Stimulated activated CD4-positive, alpha-beta T cell treated with anti-CD3 and anti-CD28 coated beads, Interleukin-2, amount 100 ng/mL, for 4 hours (primary cell): ENCODE results near the gene FASTK.
"Not testable (repeated sequence)": the region's sequence is repeated elsewhere in the genome, so short reads cannot be mapped to it uniquely, and the experiment has no call there.

Experiments used
- DNase-seq: peaks from one replicate; pipeline ENCODE4 v3.0.0-alpha.2; 2020; ENCODE audit warnings: low read depth

Gene FASTK

DNA sequence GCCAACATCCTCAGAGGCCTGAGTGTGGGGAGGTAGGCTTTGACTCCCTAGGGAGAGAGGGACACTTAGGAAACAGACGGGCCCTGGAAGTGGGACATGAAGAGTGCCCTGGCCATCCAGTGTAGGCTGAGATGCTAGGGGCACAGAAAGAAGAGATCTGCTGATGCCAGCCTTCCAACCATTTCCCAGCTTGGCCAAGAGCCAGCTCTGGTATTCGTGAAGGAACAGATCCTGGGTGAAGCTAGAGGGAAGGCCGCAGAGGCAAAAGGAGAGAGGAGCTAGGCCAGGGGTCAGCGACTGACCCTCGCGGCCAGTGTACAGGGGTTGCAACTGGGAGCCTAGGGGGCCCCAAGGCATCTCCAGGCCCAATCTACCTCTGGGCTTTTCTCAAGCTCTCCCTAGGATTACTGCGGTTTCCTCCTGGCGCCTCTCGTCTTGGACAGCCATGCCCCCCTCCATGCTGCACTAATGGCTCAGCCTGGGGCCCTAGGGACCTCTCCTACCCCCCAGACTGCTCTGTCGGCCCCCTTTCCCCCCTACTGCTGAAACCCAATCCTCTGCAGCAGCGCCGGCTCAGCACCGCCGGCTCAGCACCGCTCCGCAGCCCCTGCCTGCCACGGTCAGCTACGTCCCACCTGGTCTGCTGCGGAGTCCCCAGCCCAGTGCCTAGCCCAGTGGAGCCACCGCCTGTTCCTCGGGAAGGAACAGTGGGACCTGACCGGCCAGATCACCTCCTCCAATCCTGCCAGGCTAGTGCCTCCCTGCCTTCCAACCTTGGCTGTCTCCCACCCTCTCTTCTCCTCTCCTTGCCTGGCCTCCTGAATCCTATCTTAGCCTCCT lies 32.4 kb downstream of the FASTK start, which contains the start of gene ASIC3:
Gene ASIC3, plus strand, starts transcription at position 556 of the 840 bp plus-strand sequence. CDS start 355 bp downstream, outside the sequence.
- no peak for DNase-seq

DNA sequence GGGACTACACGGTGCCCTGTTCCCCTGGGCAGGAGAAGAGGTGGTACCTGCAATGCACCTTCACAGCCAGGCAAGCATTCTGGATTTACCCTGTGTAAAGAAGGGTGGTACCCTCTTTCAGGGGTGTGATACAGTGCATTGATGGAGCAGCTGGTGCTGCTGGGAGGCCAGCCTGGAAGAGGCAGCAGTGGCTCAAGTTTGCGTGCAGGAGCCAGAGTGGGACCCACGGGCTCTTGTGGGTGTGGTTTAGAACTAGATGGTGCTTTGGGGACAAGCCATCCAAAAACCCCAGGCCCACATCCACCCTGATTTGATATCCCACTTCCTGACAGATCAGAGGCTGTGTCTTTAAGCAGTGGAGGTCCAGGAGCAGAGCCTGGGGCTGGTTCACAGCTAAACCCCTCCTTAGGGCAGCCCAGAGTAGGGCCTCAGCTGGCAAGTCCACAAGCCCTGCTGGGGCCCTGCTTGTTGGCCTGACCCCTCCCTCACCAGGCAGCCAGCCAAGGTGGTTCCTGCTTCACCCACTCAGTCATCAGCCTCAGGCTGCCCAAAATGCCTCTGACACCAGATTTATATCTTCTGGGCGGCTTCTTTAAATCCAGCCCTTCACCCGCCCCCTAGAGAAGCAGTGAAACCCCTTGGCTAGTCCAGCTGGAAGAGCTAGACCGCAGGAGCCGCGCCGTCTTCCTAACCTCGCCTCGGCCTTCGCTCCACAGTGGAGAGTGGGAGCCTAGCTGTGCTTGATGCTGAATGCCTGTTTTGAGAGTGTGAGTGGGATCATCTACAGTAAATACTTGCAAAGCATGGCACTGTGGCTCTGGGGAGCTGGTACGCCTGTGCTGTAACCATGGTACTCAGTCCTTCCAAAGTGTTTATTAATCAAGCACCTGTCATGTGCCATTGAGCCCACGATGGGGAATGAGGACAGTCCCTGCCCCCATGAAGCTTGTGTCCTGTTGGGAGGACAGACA lies 33.7 kb downstream of the FASTK start:
- DNase-seq = no peak

DNA sequence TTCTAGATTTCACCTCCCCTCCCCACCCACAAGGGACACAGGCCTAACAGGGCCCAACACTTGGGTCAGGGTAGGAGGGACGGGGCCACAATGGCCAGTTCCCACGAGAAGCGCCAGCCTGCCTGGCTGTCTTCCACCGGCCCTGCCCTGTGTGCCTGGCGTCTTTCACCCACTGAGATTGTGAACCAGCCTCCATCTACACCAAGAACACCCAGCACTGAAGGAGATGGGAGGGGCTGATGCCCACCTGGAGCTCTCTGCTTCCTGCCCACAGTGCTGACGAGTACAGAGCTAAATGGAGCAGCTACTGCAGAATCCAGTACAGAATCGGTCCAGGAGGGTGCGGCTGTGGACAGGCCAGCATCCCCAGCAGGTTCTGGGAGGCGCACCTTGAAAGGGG lies 34.6 kb downstream of the FASTK start:
- no peak for DNase-seq

DNA sequence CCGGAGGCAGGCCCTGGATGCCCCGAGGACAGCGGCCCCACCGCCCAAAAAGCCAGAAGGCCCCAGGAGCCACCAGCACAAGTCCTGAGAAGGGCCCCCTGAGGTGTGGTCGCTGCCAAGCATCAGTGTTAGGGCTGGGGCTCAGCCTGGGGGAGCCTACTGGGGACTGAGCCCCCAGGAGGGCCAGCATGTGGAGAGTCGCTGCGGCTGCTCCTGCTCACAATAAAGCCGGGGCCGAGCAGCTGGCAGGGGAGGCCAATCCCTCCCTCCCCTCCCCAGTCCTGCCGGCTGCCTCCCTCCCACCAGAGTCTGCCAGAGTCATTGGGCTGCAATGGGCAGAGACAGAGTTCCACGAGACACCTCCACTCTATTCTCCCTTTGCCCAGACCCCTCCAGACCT lies 35.3 kb downstream of the FASTK start:
- no peak for DNase-seq

DNA sequence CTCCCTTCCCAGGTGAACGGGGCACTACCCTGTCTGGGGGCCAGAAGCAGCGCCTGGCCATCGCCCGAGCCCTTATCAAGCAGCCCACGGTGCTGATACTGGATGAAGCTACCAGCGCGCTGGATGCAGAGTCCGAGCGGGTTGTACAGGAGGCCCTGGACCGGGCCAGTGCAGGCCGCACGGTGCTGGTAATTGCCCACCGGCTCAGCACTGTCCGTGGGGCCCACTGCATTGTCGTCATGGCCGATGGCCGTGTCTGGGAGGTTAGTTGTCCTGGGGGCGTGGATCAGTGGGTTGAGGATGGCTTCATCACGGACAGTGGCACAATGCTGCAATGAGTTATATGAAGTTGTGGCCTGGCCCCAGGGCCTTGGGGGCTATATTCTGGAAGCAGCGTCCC lies 36.6 kb downstream of the FASTK start:
- DNase-seq = no peak

DNA sequence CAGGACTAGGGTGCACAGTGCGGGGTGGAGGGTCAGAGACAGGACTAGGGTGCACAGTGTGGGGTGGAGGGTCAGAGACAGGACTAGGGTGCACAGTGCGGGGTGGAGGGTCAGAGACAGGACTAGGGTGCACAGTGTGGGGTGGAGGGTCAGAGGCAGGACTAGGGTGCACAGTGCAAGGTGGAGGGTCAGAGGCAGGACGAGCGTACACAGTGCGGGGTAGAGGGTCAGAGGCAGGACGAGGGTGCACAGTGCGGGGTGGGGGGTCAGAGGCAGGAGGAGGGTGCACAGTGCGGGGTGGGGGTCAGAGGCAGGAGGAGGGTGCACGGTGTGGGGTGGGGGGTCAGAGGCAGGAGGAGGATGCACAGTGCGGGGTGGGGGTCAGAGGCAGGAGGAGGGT lies 37.2 kb downstream of the FASTK start:
- not testable (repeated sequence) for DNase-seq

DNA sequence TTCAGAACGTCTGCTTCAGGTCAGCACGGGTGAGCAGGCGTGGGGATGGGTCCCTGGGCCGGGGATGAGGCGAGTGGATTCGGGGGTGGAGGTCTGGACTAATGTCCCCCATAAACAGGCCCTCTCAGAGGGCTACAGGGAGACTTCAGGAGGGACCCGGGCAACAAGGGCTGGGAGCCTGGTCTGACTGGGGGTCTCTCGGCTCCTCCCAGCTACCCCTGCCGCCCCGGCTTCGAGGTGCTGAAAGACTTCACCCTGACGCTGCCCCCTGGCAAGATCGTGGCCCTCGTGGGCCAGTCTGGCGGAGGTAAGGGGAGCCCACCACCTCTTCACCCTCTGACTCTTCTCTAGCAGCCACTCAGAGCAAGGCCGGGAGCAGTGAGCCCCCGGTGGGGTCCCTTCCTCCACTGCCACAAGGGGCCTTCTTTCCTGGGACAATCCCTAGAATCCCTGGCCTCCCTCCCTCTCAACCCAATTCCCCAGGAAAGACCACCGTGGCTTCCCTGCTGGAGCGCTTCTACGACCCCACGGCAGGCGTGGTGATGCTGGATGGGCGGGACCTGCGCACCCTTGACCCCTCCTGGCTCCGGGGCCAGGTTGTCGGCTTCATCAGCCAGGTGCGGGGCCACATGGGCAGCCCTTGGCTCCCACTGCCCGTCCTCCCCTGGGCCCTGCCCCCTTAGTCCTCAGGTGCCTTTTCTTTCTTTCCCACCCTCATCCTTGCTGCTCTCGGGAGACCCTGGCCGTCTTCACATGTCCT lies 39.8 kb downstream of the FASTK start:
- no peak for DNase-seq

DNA sequence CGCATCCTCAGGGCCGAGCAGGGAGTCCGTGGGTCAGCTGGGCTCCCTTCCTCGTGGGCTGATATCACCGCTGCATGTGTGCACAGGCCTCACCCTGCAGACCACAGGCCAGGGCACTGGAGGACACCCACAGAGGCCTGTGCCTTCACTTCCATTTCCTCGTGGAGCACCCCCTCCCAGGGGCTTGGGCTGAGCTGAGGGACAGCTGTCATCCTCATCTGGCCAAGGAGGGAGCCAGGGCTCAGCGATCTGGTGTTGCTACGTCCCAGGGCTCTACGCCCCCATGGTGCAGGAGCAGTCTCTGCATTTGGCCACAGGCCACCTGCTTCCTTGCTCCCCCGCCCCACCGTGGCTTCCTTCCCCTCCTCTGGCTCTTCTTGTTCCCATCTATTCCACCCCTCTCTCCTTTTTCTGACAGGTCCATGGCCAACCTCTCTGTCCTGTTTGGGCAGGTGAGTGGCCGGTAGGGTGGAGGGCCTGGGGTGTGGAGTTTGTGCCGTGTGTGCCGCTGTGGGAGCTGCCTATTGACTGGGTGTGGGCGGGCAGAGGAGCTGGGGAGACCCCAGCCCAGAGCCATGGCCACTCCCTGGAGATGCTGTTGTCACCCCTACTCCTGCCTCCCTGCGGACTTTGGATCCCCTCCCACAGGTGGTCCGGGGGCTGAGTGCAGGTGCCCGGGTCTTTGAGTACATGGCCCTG lies 40.6 kb downstream of the FASTK start:
- no peak for DNase-seq

DNA sequence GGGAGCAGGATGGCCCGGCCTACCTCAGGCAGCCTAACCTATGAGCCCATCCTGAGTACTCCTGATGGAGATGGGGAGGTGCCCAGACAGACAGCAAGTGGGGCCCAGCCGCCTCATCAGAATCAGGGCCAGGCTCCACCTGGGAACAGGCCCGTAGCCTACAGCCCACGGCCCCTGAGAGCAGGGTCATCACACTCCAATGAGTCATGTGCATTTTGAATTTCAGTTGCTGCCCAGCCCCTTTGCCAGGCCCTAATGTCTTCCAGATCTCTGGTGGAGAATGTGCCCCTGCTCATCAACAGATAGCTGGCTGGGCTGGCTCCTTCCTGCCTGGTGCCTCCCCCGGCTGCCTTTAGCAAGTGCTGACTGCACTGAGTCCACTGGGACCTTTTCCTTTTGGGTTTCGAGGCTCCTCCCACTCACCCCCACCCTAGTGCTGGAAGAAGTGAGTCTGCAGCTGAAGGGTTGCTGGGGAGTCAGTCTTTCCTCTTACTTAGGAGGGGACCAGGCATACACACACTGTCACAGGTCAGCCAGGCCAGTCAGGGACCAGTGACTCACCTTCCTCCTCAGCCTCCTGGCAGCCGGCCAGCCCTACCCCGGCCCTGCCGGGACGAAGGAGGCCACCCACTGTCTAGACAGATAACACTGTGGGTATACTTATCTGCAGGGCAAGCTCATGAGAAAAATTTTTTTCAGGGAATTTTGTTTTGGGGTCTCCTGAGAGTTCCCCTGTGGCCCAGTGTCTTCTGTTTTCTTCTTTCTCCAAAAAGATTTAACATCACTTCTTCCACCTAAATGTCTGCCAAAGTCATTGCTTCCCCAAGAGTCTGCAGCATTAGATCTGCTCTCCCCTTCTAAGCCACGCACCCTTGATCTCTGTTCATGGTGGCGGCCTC lies 41.4 kb downstream of the FASTK start:
- peak; percentile 74 for DNase-seq

DNA sequence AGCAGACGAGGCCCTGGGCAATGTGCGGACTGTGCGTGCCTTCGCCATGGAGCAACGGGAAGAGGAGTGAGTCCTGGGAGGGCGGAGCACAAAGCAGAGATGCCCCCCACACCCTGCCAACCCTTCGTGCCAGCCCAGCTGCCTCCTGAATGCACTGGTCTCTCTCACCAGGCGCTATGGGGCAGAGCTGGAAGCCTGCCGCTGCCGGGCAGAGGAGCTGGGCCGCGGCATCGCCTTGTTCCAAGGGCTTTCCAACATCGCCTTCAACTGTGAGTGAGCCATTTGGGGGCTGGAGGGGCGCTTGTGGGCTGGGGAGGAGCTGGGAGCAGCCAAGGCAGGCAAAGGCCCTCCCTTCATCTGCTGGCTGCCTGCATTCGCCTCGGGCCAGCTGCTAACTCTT lies 44.7 kb downstream of the FASTK start:
- no peak for DNase-seq

DNA sequence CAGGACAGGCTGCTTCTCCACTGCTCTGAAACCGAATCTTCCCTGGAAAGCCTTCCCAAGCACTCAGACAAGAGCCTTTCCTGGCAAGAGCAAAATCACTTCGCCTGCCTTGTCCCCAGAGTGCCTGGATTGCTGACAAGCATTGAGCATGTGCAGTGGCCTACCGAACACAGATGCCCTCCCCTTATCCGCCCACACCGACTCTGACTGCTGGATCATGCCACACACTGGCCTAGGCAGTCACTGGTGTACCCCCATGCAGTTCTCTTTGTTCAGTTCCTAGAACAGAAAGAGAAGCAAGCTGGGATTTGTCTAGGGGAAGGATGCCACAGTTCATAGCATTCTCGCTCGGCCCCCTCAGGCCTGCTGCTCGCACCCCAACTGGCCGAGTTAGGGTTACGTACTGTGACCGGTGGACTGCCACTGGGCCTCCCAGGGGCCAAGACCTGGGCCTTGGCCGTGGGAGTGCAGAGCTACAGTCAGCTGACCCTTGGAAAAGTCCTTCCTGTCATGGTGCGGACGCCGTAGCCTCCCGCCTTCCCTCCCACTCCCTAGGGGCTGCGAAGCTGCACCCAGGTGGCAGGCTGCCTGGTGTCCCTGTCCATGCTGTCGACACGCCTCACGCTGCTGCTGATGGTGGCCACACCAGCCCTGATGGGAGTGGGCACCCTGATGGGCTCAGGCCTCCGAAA lies 45.4 kb downstream of the FASTK start:
- DNase-seq = no peak

DNA sequence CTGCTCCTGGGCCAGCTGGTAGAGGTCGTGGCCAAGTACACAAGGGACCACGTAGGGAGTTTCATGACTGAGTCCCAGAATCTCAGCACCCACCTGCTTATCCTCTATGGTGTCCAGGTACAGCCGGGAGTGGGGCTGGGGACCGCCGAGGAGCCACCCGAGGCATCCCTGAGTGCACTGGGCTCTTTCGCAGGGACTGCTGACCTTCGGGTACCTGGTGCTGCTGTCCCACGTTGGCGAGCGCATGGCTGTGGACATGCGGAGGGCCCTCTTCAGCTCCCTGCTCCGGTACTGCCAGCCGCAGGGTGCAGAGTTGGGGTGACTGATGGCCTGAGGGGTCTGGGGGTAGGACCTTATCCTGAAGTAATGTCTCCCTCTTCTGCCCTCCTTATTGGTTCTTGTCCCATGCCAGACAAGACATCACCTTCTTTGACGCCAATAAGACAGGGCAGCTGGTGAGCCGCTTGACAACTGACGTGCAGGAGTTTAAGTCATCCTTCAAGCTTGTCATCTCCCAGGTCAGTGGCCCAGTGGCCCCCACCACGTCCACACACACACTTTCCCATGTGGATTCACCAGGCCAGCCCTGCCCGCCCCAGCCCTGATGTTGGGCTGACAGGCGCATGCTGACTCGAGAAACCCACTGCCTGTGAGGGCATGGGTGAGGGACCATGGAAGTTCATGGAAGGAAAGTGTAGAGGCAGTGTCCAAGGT lies 46.1 kb downstream of the FASTK start:
- no peak for DNase-seq

DNA sequence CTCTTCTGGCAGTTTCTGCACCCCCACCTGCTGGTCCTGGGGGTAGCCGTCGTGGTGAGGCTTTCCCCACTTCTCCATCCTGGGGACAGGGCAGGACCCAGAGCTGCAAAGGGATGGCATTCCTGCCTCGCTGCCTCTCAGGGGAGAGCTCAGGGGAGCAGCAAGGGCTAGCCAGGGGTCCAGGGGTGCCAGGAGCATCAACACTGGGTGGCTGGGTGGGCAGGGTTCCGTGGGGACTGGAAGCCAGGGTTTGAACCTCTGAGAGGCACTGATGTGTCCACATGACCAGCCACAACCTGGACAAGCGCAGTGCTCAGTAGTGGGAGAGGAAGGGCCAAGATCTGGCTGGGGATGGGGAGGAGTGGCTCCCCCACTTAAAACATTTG lies 46.8 kb downstream of the FASTK start:
- no peak for DNase-seq

DNA sequence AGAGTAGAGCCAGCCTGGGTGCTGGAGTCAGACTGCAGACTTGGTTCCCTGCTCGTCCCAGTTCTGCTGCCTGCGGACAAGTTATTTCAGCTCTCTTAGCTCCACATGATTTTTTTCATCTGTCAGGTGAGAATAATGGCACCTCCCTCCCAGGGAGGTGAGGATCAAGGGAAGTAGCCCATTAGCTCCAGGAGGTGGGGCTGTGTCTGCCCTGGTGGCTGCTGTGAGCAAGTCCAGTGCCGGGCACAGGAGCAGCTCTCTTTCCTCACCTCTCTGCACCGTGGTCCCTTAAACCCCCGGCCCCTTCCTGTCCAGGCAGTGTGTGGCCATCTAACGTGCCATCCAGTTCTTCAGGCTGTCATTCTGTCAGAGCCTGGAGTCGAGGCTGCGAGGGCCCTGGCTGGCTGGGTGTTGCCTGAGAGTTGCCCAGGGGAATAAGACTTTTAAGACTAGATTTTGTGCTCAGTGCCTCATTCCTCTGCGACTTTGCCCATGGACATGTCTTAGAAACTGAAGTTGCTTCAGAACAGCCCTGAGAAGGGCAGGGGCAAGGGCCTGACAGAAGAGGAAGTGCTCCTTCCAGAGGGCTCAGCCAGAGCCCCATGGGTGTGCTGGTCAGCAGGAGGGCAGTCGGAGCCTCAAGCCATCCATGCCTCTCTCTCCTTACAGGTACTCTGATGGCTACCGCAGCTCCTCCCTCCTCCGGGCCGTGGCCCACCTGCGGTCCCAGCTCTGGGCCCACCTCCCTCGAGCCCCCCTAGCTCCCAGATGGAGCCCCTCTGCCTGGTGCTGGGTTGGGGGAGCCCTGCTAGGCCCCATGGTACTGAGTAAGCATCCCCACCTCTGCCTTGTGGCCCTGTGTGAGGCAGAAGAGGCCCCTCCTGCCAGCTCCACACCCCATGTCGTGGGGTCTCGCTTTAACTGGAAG lies 47.4 kb downstream of the FASTK start:
- no peak for DNase-seq

DNA sequence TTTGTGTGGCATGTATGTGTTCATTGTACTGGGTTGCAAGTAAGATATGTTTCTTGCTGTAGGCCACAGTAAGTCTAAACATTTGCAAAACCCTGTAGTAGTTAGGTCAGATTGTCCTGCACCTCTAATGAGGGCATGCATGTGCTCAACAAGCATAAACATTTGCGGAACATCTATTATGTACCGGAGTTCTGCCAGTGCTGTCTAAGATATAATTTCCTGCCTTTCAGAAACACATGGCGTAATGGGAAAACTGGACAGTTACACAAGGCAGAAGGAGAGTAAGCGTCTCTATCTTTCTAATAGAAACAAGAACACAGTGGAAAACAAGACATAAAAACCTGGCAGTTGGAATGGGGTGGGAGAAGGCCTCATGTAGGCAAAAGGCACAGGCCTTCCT lies 49.6 kb downstream of the FASTK start:
- DNase-seq = no peak

DNA sequence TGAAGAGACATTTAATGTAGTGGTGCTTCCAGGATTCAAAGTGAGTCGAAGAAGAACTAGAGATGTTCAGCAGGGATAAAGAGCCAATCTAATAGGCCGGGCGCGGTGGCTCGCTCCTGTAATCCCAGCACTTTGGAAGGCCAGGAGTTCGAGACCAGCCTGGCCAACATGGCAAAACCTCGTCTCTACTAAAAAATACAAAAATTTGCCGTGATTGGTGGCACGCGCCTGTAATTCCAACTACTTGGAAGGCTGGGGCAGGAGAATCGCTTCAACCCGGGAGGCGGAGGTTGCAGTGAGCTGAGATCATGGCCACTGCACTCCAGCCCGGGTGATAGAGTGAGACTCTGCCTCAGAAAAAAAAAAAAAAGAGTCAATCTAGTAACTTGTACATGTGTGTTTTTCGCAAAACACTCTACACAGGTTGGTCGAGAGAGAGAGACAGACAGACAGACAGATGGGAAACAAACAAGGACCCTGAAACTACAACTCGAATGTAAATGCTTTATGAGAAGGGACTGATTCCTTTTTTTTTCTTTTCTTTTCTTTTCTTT lies 51.6 kb downstream of the FASTK start:
- no peak for DNase-seq

DNA sequence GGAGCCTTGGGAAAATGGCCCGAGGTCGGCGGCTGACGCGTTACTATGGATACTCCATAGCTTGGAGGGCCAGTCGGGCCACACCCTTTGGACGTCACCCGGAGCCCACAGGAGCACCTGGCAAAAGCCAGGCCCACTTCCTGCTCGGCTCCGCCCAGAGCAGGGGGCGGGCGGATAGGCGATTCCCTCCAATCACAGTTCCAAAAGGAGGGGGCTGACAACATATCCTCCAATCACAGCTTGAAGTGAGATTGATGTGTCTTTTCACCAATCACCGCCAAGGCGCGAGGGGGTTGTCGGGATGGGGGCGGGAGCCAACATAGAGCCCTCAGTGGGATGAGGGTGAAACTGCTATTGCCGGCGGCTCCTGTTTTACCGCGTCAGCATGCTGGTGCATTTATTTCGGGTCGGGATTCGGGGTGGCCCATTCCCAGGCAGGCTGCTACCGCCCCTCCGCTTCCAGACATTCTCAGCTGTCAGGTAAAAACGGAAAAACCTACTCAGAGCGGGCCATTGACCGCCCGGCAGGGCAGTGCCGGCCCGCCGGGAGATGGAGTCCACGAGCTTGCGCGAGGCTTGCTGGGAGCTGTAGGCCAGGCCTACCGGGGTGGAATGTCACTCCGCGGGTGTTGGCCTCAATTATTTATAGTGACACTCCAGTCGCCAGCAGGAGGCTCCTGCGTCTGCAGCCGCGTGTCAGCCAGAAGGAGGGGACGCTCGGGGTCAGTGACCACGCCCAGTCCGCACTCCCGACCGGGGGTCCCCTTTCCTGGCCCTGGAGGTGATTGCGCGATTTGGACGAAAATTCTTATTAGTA lies 52.3 kb downstream of the FASTK start, which contains the start of gene ABCB8:
Gene ABCB8, plus strand, starts transcription at position 320 of the 817 bp plus-strand sequence. Its CDS starts 66 bp downstream, at position 386.
- peak; percentile 98 for DNase-seq
